Activated gamma-delta T cell (primary cell): Measurements from ENCODE around the gene ZNF800.

Experiments used
- DNase-seq: peaks from one replicate; lab custom pipeline; 2025; lab: John Stamatoyannopoulos, UW

ZNF800 gene

GRCh38 chr7:127390817-127391590, 1.5 kb downstream of the ZNF800 start:
- DNase-seq, result no peak

GRCh38 chr7:127390186-127390816, 2.2 kb downstream of the ZNF800 start:
- DNase-seq, result no peak

GRCh38 chr7:127389321-127389720, 3.2 kb downstream of the ZNF800 start:
- DNase-seq, result no peak

GRCh38 chr7:127387974-127388373, 4.5 kb downstream of the ZNF800 start:
- no peak for DNase-seq

GRCh38 chr7:127383123-127383835, 9.2 kb downstream of the ZNF800 start:
- DNase-seq, result no peak

GRCh38 chr7:127382301-127383085, 10.0 kb downstream of the ZNF800 start:
- DNase-seq, result no peak

- DNase-seq, result no peak
Observed at GRCh38 chr7:127380479-127380878, 12.0 kb downstream of the ZNF800 start.

- no peak for DNase-seq
Observed at GRCh38 chr7:127379642-127380041, 12.9 kb downstream of the ZNF800 start.

- no peak for DNase-seq
Observed at GRCh38 chr7:127378537-127378936, 14.0 kb downstream of the ZNF800 start.

- DNase-seq, result no peak
Observed at GRCh38 chr7:127377425-127377824, 15.1 kb downstream of the ZNF800 start.

GRCh38 chr7:127375631-127376030, 16.9 kb downstream of the ZNF800 start:
- DNase-seq, result no peak

- no peak for DNase-seq
Observed at GRCh38 chr7:127367679-127368078, 24.8 kb downstream of the ZNF800 start.

GRCh38 chr7:127366680-127367079, 25.8 kb downstream of the ZNF800 start:
- no peak for DNase-seq

- DNase-seq, result no peak
Observed at GRCh38 chr7:127365957-127366315, 26.6 kb downstream of the ZNF800 start.

- DNase-seq, result no peak
Observed at GRCh38 chr7:127365164-127365956, 27.1 kb downstream of the ZNF800 start.

GRCh38 chr7:127362364-127363027, 30.0 kb downstream of the ZNF800 start:
- no peak for DNase-seq

- no peak for DNase-seq
Observed at GRCh38 chr7:127361736-127362135, 30.8 kb downstream of the ZNF800 start.

GRCh38 chr7:127359011-127359410, 33.5 kb downstream of the ZNF800 start:
- no peak for DNase-seq

GRCh38 chr7:127353897-127354296, 38.6 kb downstream of the ZNF800 start:
- DNase-seq, result no peak

GRCh38 chr7:127350586-127350985, 41.9 kb downstream of the ZNF800 start:
- no peak for DNase-seq

GRCh38 chr7:127349881-127350280, 42.6 kb downstream of the ZNF800 start:
- DNase-seq, result no peak
